PC-3 (cell line): ENCODE data around the gene SPDEF.

ENCODE experiments used
- EZH2 ChIP-seq: fragments of 300-600 bp; sonication (generic); IDR thresholded peaks from one replicate; pipeline ENCODE4 v1.6.1; 2017; ENCODE audit warnings: antibody characterized with exemption, mild to moderate bottlenecking, low read length; ENCODE audit not compliant: unreplicated experiment
- TF ChIP-seq, protein P1 (sequence below): fragments of 300-600 bp; sonication (generic); conservative IDR thresholded peaks from 2 replicates; pipeline ENCODE4 v1.5.1; 2017; ENCODE audit warnings: antibody characterized with exemption, low read depth, mild to moderate bottlenecking, low read length

DNA sequence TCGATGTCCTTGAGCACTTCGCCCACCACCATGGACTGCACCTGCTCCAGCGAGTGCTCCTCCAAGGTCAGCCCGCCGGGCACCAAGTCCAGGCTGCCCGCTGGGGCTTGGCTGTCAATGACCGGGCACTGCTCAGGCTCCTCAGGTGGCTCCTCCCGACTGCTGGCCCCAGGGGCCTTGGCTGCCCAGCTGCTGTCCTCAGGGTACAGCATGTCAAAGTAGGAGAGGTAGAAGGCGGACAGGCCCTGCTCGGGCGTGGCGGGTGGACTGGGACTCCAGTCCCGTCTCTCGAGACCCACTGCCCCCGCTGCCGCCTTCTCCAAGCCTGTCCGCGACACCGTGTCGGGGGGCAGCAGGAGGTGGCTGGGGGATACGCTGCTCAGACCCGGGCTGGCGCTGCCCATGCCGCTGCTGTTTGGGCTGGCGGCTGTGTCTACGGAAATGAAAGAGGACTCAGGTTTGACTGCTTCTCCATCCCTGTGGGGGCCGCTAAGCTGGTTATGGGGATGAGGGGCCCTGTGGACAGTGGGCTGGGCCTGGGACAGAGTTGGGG lies 12.0 kb downstream of the SPDEF start:
- TF ChIP-seq EZH2: no peak
- TF ChIP-seq, protein P1, sequence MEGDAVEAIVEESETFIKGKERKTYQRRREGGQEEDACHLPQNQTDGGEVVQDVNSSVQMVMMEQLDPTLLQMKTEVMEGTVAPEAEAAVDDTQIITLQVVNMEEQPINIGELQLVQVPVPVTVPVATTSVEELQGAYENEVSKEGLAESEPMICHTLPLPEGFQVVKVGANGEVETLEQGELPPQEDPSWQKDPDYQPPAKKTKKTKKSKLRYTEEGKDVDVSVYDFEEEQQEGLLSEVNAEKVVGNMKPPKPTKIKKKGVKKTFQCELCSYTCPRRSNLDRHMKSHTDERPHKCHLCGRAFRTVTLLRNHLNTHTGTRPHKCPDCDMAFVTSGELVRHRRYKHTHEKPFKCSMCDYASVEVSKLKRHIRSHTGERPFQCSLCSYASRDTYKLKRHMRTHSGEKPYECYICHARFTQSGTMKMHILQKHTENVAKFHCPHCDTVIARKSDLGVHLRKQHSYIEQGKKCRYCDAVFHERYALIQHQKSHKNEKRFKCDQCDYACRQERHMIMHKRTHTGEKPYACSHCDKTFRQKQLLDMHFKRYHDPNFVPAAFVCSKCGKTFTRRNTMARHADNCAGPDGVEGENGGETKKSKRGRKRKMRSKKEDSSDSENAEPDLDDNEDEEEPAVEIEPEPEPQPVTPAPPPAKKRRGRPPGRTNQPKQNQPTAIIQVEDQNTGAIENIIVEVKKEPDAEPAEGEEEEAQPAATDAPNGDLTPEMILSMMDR: no peak
